GM12875 (cell line): ENCODE data around the gene FOXB2.

Experiments used
- H3K4me3 ChIP-seq: one replicate; pipeline ENCODE4 v1.5.1; 2011; ENCODE audit warnings: low read depth, low read length, control low read depth
- TF ChIP-seq, protein P1 (sequence below): IDR thresholded peaks from 2 replicates; pipeline ENCODE4 v1.5.1; 2011; ENCODE audit warnings: low read depth, mild to moderate bottlenecking, control low read depth, inconsistent platforms, low read length, moderate library complexity, borderline replicate concordance; ENCODE audit not compliant: insufficient read depth

The FOXB2 gene

DNA sequence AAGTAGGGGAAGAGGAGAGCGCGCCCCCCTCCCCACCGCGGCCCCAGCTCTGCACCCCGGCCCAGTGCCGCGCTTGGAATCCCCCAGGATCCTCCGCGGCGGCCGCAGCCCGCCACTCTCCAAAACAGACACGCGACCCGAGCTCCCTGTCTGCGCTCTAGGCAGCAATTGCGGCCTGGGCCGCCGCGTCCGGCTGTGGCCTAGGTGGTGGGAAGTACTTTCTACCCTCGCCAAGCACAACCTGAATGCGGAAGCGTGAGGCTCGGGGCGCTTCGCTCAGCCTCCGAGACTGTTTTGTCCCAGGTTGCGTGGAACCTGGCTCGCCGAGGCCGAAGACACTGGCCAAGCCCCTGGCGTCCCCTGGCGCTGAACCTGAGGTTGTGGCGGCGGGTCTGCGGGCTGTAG is 3.3 kb upstream of the FOXB2 start:
- H3K4me3 ChIP-seq = no peak overlapping the region
- TF ChIP-seq, protein P1, sequence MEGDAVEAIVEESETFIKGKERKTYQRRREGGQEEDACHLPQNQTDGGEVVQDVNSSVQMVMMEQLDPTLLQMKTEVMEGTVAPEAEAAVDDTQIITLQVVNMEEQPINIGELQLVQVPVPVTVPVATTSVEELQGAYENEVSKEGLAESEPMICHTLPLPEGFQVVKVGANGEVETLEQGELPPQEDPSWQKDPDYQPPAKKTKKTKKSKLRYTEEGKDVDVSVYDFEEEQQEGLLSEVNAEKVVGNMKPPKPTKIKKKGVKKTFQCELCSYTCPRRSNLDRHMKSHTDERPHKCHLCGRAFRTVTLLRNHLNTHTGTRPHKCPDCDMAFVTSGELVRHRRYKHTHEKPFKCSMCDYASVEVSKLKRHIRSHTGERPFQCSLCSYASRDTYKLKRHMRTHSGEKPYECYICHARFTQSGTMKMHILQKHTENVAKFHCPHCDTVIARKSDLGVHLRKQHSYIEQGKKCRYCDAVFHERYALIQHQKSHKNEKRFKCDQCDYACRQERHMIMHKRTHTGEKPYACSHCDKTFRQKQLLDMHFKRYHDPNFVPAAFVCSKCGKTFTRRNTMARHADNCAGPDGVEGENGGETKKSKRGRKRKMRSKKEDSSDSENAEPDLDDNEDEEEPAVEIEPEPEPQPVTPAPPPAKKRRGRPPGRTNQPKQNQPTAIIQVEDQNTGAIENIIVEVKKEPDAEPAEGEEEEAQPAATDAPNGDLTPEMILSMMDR = no peak

DNA sequence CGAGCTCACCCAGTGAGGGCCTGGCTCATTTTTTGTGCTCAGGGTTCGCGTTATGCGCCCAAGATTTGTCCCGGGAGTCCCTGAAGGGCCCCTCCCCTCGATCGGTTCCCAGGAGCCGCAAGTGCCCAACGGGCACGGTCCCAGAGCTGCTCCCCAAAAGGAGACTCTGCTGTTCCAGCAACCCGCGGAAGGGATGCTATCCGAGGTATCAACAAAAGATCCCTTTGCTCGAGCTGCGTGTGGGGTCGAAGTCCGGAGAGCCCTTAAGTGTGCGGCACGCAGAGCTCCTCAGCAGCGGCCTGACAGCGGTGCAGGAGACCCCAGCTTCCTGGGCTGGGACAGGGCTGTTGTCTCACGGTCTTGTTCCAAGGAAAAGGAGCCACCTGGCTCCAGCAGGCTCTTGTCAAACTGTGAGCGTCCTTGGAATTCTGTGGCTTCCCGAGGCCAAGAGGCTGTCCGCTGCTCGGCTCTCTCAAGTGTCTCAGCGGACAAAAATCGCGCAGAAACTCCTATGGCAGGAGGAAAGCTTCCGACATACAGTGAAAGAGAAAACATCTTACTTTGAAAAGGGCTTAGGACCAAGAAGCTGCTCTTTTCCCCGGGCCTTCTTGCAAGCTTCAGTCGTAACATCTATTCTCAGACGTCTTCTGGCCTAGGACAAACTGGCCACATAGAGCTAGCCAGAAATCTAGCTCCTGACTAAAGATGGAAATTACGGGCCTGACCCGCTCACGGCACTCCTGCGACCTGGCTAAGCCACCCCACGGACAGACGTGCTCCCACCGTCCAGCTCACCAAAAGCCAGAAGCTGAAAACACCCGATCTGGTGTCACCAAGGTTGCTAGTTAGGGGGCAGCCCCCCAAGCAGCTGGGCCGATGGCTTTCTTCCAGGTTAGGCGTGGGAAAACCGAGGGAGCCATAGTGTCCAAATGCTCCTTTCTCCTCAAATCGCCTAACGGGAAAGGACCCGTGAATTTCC is 2.6 kb upstream of the FOXB2 start:
- H3K4me3 ChIP-seq = no peak overlapping the region
- TF ChIP-seq, protein P1 = no peak

DNA sequence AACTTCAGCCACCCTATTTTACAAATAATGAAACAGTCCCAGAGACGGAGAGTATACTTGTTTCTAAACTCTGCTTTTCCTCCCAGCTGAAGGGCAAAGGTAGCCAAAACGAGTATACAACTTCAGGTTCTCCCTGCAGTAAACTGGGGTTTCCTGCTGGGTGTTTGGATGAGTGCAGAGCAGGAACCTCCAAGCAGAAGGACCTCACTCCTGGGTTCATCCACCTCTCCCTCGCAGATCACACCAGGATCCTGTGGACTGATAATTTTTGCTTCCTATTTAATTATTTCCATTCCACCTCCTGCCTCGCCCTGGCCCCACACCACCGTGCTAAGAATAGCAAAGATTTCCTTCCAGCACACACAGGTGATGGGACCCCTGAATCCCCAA is 2.0 kb upstream of the FOXB2 start:
- H3K4me3 ChIP-seq = no peak overlapping the region
- TF ChIP-seq, protein P1 = no peak

DNA sequence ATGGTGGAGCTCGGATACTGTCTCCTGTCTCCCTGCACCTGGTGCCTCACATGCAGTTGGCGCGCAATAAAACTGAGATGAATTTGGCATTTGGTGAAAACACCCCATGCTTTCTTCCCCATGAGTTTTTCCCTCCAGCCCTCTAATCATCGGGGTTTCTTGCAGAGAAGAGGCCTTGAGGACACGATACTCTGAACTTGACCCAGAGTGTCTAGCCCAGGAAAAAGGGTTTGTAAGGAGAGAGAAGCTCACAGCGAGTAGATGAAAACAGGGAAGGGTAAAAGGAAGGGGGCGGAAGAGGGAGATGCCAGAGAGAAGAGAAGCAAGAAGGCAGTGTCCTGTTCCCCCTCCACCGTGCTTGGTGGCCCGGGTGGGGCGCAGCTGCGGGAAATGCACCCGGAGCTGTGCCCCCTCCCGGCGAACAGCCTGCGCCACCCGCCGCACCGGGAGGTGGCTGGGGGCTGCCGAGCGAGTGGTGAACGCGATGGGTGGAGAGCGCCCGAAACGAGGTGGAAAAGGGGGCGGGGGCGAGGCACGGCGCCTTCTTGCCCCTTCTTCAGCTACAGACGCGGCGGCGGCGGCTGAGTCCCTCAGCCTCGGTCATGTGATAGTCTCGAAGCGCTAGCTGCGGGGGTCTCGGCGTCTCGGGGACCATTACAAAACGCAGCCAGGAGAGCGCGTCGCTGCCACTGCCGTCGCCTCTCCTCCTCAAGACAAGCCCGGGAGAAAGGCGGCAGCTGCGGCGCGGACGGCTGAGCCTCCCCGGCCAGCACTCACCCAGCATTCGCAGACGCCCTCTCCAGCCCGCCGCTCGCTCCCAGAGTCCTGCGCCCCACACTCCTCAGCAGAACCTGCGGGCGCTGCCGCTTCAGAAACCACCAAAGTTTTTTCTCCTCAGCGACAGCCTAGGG is 1.1 kb upstream of the FOXB2 start:
- TF ChIP-seq, protein P1 = no peak
- H3K4me3 ChIP-seq = no peak overlapping the region

DNA sequence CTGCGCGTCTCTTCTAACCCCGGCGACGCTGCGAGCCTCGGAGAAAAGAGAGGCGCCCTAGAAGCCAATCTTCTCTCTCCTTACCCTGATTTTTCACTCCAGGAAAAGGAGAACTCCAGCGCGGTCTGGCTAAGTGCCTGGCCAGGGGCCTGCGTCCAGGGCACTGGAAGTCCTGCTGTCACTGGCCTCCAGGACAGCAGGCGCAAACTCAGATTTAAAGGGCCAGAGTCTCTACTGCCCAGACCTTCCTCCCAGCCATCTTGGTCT is 553 bp upstream of the FOXB2 start:
- TF ChIP-seq, protein P1 = no peak
- no peak overlapping the region for H3K4me3 ChIP-seq

DNA sequence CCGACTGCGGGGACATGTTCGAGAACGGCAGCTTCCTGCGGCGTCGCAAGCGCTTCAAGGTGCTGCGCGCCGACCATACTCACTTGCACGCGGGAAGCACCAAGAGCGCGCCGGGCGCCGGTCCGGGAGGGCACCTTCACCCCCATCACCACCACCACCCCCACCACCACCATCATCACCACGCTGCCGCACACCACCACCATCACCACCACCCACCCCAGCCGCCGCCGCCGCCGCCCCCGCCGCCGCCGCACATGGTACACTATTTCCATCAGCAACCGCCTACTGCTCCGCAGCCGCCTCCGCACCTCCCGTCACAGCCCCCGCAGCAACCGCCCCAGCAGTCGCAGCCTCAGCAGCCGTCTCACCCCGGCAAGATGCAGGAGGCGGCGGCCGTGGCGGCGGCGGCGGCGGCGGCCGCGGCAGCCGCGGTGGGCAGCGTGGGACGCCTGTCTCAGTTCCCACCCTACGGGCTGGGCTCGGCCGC is 514 bp downstream of the FOXB2 start:
- TF ChIP-seq, protein P1 = no peak
- H3K4me3 ChIP-seq = no peak overlapping the region
